ENCODE results near the gene FN1.

- TF ChIP-seq CTCF (IDR thresholded peaks at IDR 0.05) (no peak), POLR2A (IDR thresholded peaks at IDR 0.05) (no peak)
Measured at GRCh38 chr2:215431290-215431689, 4.6 kb downstream of the FN1 start.
